Esophagus muscularis mucosa (tissue), 4 donors: ENCODE measurements around the gene TTBK1.

ENCODE experiments used
- CTCF ChIP-seq, 3 experiments: fragments of 200-600 bp in 2 of 3; fragments of 450-650 bp in 1 of 3; sonication (generic) in 2 of 3; IDR thresholded peaks; one replicate each; pipeline ENCODE4 v1.5.1; 2017 to 2019; ENCODE audit warnings: antibody characterized with exemption in 3 of 3, mild to moderate bottlenecking in 2 of 3, moderate library complexity in 1 of 3
- EP300 ChIP-seq: sonication (generic); formaldehyde crosslinking; IDR thresholded peaks from one replicate; pipeline ENCODE4 v1.6.1; 2017; ENCODE audit warnings: antibody characterized with exemption
- POLR2A ChIP-seq: fragments of 450-650 bp; IDR thresholded peaks from one replicate; pipeline ENCODE4 v1.6.1; 2017; ENCODE audit warnings: antibody characterized with exemption, moderate library complexity, mild to moderate bottlenecking, low read depth
- POLR2AphosphoS5 ChIP-seq, 2 donors: sonication (generic); formaldehyde crosslinking; IDR thresholded peaks; one replicate each; pipeline ENCODE4 v1.6.1; 2017; ENCODE audit warnings: antibody characterized with exemption in 2 of 2

- TF ChIP-seq EP300 = no peak
- no peak for TF ChIP-seq POLR2A
- no peak for TF ChIP-seq CTCF (IDR thresholded peaks at IDR 0.05)
- TF ChIP-seq POLR2AphosphoS5 (IDR thresholded peaks at IDR 0.05) = no peak
Measured at GRCh38 chr6:43325876-43326275, 82.6 kb downstream of the TTBK1 start.
